SK-N-SH (cell line): ENCODE data around the gene PPP1R14B. TPM values are rescaled to one million over a fixed set of nuclear protein-coding genes. Genes with fewer than 3 reads are reported as not detected.

Experiments
- CTCF ChIA-PET: fragments of 300-600, 350-600 bp; formaldehyde crosslinking; extraction: SDS; loops from one replicate; lab custom pipeline; 2021; lab: Yijun Ruan, JAX
- POLR2A ChIA-PET: fragments of 350-600 bp; sonication (Branson Sonifier 250); formaldehyde crosslinking; extraction: SDS; loops from one replicate; lab custom pipeline; 2020; ENCODE audit warnings: antibody characterized with exemption, inconsistent platforms; lab: Yijun Ruan, JAX
- DNase-seq: peaks from one replicate; pipeline ENCODE4 v3.0.0; 2012
- H2AFZ ChIP-seq: fragments of 200-600 bp; sonication (generic); 2 replicates; pipeline ENCODE4 v1.8.1; 2016; ENCODE audit warnings: antibody characterized with exemption, mild to moderate bottlenecking, low read depth
- H3F3A ChIP-seq: fragments of 200-600 bp; sonication (generic); replicated peaks from 2 replicates; pipeline ENCODE3; 2016; ENCODE audit warnings: antibody characterized with exemption, mild to moderate bottlenecking; ENCODE audit not compliant: insufficient read depth
- H3K27ac ChIP-seq, 2 experiments: fragments of 200-500 bp in 1 of 2; fragments of 200-600 bp in 1 of 2; sonication (Bioruptor generic) in 1 of 2; sonication (generic), shearing (Covaris generic) in 1 of 2; 2 replicates each; pipeline versions ENCODE4 v1.5.1 to v1.6.1; 2014 to 2016; ENCODE audit warnings: low read depth in 2 of 2, inconsistent platforms in 1 of 2, low read length in 1 of 2, mild to moderate bottlenecking in 1 of 2, mixed read lengths in 1 of 2
- H3K27me3 ChIP-seq: fragments of 200-600 bp; sonication (generic), shearing (Covaris generic); 2 replicates; pipeline ENCODE4 v1.6.1; 2016; ENCODE audit warnings: mixed run types; ENCODE audit not compliant: insufficient read depth
- H3K36me3 ChIP-seq, 2 experiments: fragments of 200-500 bp in 1 of 2; fragments of 200-600 bp in 1 of 2; sonication (Bioruptor generic) in 1 of 2; sonication (generic) in 1 of 2; replicated peaks in 1 of 2; 2 replicates each; pipeline versions ENCODE3 to v1.5.1; 2014 to 2016; ENCODE audit warnings: low read length in 1 of 2, mild to moderate bottlenecking in 1 of 2; ENCODE audit not compliant: insufficient read depth in 2 of 2, control insufficient read depth in 1 of 2
- H3K4me1 ChIP-seq, 2 experiments: fragments of 200-500 bp in 1 of 2; fragments of 200-600 bp in 1 of 2; sonication (Bioruptor generic) in 1 of 2; sonication (generic), shearing (Covaris generic) in 1 of 2; 2 replicates each; pipeline versions ENCODE4 v1.5.1 to v1.6.1; 2014 to 2016; ENCODE audit warnings: low read depth in 1 of 2, low read length in 1 of 2, mixed run types in 1 of 2; ENCODE audit not compliant: insufficient read depth in 2 of 2, control insufficient read depth in 1 of 2
- H3K4me2 ChIP-seq: fragments of 200-600 bp; sonication (generic), shearing (Covaris generic); 2 replicates; pipeline ENCODE4 v1.6.1; 2017; ENCODE audit warnings: mixed run types
- H3K4me3 ChIP-seq, 2 experiments: fragments of 200-500 bp in 1 of 2; fragments of 200-600 bp in 1 of 2; sonication (Bioruptor generic) in 1 of 2; sonication (generic), shearing (Covaris generic) in 1 of 2; 2 replicates each; pipeline versions ENCODE4 v1.5.1 to v1.8.1; 2014 to 2016; ENCODE audit warnings: low read depth in 2 of 2, inconsistent platforms in 1 of 2, low read length in 1 of 2, mild to moderate bottlenecking in 1 of 2, mixed read lengths in 1 of 2, moderate library complexity in 1 of 2
- H3K79me2 ChIP-seq: fragments of 200-600 bp; sonication (generic); 2 replicates; pipeline ENCODE4 v1.8.1; 2017; ENCODE audit warnings: mild to moderate bottlenecking; ENCODE audit not compliant: insufficient read depth
- H3K9ac ChIP-seq: fragments of 200-600 bp; sonication (generic); 2 replicates; pipeline ENCODE4 v1.6.1; 2017; ENCODE audit warnings: mixed run types
- H3K9me2 ChIP-seq: fragments of 200-600 bp; sonication (generic); 2 replicates; pipeline ENCODE4 v1.6.1; 2017; ENCODE audit warnings: mixed run types
- H3K9me3 ChIP-seq: fragments of 200-600 bp; sonication (generic); 2 replicates; pipeline ENCODE4 v1.6.1; 2017; ENCODE audit warnings: mixed run types, mild to moderate bottlenecking, moderate library complexity
- H4K20me1 ChIP-seq: fragments of 200-600 bp; sonication (generic); 2 replicates; pipeline ENCODE4 v1.6.1; 2017; ENCODE audit warnings: mild to moderate bottlenecking, mixed run types; ENCODE audit not compliant: insufficient read depth
- CHD2 ChIP-seq: fragments of 150-350 bp; IDR thresholded peaks from 2 replicates; pipeline ENCODE4 v1.6.1; 2018; ENCODE audit warnings: low read length; ENCODE audit not compliant: partially characterized antibody
- ELF1 ChIP-seq: IDR thresholded peaks from 2 replicates; pipeline ENCODE4 v1.4.0; 2012
- FOSL2 ChIP-seq: IDR thresholded peaks from 2 replicates; pipeline ENCODE4 v1.4.0; 2012; ENCODE audit warnings: low read depth, mild to moderate bottlenecking, moderate library complexity, borderline replicate concordance
- FOXJ3 ChIP-seq: sonication (generic); formaldehyde crosslinking; IDR thresholded peaks from 2 replicates; pipeline ENCODE4 v1.5.1; 2020; ENCODE audit warnings: mild to moderate bottlenecking, missing genetic modification reagents
- FOXM1 ChIP-seq: IDR thresholded peaks from 2 replicates; pipeline ENCODE4 v1.4.0; 2012; ENCODE audit warnings: low read depth, mild to moderate bottlenecking
- JUND ChIP-seq: IDR thresholded peaks from 2 replicates; pipeline ENCODE4 v1.4.0; 2012
- MXI1 ChIP-seq: IDR thresholded peaks from 2 replicates; pipeline ENCODE4 v1.6.1; 2012; ENCODE audit warnings: mild to moderate bottlenecking, low read depth, low read length, improper control_type of control experiment
- NFIC ChIP-seq: IDR thresholded peaks from 2 replicates; pipeline ENCODE4 v1.4.0; 2012; ENCODE audit warnings: borderline replicate concordance
- RAD21 ChIP-seq: IDR thresholded peaks from 2 replicates; pipeline ENCODE4 v1.6.1; 2012; ENCODE audit warnings: mild to moderate bottlenecking, low read length
- RFX5 ChIP-seq: IDR thresholded peaks from 2 replicates; pipeline ENCODE4 v1.6.1; 2012; ENCODE audit warnings: mild to moderate bottlenecking, improper control_type of control experiment, low read length
- SMC3 ChIP-seq: IDR thresholded peaks from 2 replicates; pipeline ENCODE4 v1.6.1; 2012; ENCODE audit warnings: low read depth, low read length, improper control_type of control experiment
- TAF1 ChIP-seq: IDR thresholded peaks from 2 replicates; pipeline ENCODE4 v1.6.1; 2012; ENCODE audit warnings: low read depth, mild to moderate bottlenecking, low read length, moderate library complexity, borderline replicate concordance
- TEAD4 ChIP-seq: IDR thresholded peaks from 2 replicates; pipeline ENCODE4 v1.4.0; 2012; ENCODE audit warnings: mild to moderate bottlenecking, borderline replicate concordance; ENCODE audit not compliant: insufficient read depth
- WGBS: methylation state at CpG from one replicate; pipeline ENCODE4 v1.1.6; 2017; ENCODE audit warnings: low lambda C conversion rate; 5-methylcytosine and 5-hydroxymethylcytosine counted together
- polyA plus RNA-seq, 3 experiments: library from polyadenylated mRNA; depleted of rRNA; stranded (reverse); fragments of >200 nt; gene quantifications; 2 replicates each; pipeline ENCODE4 v1.2.3, GENCODE V29; 2012
- TF ChIP-seq, protein P1 (sequence below): IDR thresholded peaks from 2 replicates; pipeline ENCODE4 v1.6.1; 2012; ENCODE audit warnings: mild to moderate bottlenecking, low read depth, low read length, moderate library complexity
- TF ChIP-seq, protein P2 (sequence below): IDR thresholded peaks from 2 replicates; pipeline ENCODE4 v1.4.0; 2012; ENCODE audit warnings: low read depth
- TF ChIP-seq, protein P3 (sequence below): IDR thresholded peaks from 2 replicates; pipeline ENCODE4 v1.4.0; 2012; ENCODE audit warnings: low read depth, borderline replicate concordance

The PPP1R14B gene
- polyA plus RNA-seq, 1 of the 3 experiments (the other 2 are of a cell fraction), result 523 TPM

DNA sequence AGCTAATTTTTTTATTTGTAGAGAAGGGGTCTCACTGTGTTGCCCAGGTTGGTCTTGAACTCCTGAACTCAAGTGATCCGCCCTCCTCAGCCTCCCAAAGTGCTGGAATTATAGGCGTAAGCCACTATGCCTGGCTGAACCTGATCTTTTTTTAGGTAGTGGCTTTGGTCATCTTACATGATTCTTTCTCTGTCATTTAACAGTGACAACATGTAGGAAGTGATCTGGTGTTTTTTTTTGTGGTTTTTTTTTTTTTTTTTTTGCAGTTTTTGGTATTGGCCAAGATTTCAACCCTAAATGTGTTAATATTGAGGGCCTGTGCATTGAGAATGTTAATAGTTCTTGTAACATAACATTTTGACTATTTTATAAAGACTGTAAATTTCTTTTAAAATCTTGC is 48.2 kb downstream of the PPP1R14B start:
- Histone ChIP-seq H2AFZ (no peak overlapping the region), H3K27ac (no peak overlapping the region), H3K4me3 (no peak overlapping the region), H4K20me1 (0 out of 2 replicates have a peak, but pooled peaks cover under 1% of the 10 kb centered on the region), H3K9ac (no peak overlapping the region), H3K79me2 (peaks cover 13% of the 10 kb centered on the region; the same call in 1 of the 2 replicates), H3K36me3 (peaks cover 70 to 78% of the 10 kb centered on the region in 2 experiments), H3K4me1 (no peaks in the 10 kb centered on the region), H3K27me3 (no peaks in the 10 kb centered on the region), H3K4me2 (no peak overlapping the region), H3K9me2 (no peaks in the 10 kb centered on the region), H3K9me3 (no peaks in the 10 kb centered on the region), H3F3A (peaks cover 26% of the 10 kb centered on the region)
- 100% methylated on average over 2 of the region's 2 CpGs for WGBS
- TF ChIP-seq, protein P1, sequence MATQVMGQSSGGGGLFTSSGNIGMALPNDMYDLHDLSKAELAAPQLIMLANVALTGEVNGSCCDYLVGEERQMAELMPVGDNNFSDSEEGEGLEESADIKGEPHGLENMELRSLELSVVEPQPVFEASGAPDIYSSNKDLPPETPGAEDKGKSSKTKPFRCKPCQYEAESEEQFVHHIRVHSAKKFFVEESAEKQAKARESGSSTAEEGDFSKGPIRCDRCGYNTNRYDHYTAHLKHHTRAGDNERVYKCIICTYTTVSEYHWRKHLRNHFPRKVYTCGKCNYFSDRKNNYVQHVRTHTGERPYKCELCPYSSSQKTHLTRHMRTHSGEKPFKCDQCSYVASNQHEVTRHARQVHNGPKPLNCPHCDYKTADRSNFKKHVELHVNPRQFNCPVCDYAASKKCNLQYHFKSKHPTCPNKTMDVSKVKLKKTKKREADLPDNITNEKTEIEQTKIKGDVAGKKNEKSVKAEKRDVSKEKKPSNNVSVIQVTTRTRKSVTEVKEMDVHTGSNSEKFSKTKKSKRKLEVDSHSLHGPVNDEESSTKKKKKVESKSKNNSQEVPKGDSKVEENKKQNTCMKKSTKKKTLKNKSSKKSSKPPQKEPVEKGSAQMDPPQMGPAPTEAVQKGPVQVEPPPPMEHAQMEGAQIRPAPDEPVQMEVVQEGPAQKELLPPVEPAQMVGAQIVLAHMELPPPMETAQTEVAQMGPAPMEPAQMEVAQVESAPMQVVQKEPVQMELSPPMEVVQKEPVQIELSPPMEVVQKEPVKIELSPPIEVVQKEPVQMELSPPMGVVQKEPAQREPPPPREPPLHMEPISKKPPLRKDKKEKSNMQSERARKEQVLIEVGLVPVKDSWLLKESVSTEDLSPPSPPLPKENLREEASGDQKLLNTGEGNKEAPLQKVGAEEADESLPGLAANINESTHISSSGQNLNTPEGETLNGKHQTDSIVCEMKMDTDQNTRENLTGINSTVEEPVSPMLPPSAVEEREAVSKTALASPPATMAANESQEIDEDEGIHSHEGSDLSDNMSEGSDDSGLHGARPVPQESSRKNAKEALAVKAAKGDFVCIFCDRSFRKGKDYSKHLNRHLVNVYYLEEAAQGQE, result no peak
- TF ChIP-seq, protein P2, sequence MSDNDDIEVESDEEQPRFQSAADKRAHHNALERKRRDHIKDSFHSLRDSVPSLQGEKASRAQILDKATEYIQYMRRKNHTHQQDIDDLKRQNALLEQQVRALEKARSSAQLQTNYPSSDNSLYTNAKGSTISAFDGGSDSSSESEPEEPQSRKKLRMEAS, result no peak
- TF ChIP-seq, protein P3, sequence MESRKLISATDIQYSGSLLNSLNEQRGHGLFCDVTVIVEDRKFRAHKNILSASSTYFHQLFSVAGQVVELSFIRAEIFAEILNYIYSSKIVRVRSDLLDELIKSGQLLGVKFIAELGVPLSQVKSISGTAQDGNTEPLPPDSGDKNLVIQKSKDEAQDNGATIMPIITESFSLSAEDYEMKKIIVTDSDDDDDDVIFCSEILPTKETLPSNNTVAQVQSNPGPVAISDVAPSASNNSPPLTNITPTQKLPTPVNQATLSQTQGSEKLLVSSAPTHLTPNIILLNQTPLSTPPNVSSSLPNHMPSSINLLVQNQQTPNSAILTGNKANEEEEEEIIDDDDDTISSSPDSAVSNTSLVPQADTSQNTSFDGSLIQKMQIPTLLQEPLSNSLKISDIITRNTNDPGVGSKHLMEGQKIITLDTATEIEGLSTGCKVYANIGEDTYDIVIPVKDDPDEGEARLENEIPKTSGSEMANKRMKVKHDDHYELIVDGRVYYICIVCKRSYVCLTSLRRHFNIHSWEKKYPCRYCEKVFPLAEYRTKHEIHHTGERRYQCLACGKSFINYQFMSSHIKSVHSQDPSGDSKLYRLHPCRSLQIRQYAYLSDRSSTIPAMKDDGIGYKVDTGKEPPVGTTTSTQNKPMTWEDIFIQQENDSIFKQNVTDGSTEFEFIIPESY, result no peak
- no peak for TF ChIP-seq ELF1
- no peak for TF ChIP-seq FOXM1
- no peak for TF ChIP-seq MXI1
- no peak for TF ChIP-seq SMC3
- no peak for TF ChIP-seq RFX5
- no peak for TF ChIP-seq RAD21
- no peak for TF ChIP-seq NFIC
- no peak for TF ChIP-seq CHD2
- no peak for TF ChIP-seq FOXJ3
- TF ChIP-seq TEAD4, result no peak
- TF ChIP-seq JUND, result no peak
- TF ChIP-seq FOSL2, result no peak
- TF ChIP-seq TAF1, result no peak
- no peak for DNase-seq
- ChIA-PET CTCF (interaction anchor here (0.9 to 2.2 kb wide), 2 partner anchors 13 to 106 kb away, joined by 3 to 5 read pairs; partner anchors contain the start of gene STIP1), POLR2A (no interaction called here)
